HG03432 (cell line): ENCODE data around the gene RGS6.

Source experiments
- ATAC-seq: cut with Tn5 transposase; IDR thresholded peaks from one replicate; pipeline ENCODE4 v1.9.1; 2021; ENCODE audit warnings: mild to moderate bottlenecking, moderate library complexity; ENCODE audit not compliant: unreplicated experiment

The RGS6 gene

DNA sequence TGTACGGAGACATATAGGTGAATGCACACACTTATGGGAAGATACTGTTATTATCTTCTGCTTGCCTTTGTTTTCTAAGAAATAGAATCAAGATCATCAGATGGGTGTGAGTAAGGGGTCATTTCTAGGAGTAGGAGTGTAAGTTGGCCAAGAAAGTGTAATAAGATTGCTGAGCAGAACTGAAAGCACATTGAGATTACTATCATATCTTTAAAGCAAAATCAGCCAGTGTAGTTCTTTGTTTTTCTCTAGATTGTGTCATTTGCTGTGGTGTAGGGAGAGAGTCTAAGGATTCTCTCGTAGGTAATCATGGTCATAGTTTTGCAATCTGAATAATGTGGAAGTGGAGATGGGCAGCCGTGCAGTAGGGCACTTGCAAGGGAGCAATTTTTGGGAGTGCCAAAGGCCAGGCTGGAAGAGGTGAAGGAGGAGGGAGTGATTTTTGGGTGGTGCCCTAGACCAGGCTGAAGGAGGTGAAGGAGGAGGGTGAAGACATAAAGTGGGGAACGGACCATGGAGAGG is 131.6 kb downstream of the RGS6 start:
- no peak for ATAC-seq

DNA sequence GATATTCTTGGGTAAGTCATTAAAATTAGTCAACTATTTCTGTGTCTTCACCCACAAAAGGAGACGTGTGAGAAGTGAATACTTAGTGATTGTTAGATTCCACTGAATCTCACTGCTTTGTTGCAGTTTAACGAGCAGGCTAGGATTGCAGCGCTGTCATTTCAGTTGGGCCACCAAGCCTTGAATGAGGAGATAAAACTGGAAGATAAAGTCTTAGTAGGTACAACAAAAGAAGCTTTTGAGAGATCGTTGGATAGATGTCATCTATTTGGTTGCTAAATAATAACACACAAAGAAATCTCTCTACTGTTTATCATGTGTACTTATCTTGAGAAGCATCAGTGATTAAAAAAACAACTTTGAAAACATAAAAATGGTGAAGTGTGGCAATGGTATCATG is 132.3 kb downstream of the RGS6 start:
- ATAC-seq, result no peak

DNA sequence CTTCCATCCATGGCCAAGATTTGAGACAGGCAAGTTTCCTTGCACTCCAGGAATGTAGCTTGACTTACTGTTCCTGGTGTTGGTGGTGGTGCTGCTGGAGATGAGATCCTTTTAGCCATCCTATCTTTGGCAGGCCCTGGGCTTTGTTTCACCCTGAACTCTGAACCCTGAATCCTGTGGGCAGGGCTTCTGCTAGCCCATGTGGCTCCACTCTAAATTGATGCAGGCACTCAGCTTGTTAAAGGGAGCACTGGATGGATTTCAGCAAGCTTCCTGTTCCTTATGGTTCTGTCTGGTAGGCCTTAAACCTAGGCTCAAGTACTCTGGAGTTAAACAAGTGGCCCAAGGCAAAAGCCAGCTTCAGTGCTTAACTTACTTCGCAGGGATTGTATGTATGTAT is 138.2 kb downstream of the RGS6 start:
- ATAC-seq, result no peak

DNA sequence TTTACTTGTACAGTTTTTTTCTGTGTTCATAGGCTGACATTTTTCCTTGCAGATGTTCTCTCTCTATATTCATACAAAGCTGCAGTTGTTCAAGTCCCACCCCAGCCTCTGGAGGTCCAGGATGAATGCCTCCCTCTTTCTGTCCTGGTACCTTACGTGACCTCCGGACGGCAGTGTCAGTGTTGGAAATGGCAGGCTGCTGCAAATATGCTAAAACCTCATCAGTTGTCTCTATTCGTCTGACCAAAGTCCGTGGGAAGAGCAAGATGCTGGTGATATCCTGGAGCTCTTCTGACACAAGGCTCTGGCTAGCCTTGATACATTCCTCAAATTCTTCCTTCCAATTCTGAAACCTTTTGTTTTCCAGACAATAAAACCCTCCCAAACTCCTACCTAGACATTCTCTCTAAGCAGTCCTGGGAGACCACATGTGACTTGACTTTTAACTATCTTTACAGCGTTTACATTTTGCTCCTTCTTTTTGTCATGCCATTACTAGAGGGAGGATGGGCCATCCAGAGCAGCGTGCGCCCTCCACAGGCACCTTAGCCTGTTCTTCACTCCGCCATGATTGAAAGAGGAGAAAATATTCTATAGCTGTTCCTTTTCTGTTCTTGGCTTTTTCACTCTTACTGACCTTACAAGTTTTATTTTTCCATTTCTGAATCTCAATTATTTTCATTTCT is 143.6 kb downstream of the RGS6 start:
- ATAC-seq, result no peak

DNA sequence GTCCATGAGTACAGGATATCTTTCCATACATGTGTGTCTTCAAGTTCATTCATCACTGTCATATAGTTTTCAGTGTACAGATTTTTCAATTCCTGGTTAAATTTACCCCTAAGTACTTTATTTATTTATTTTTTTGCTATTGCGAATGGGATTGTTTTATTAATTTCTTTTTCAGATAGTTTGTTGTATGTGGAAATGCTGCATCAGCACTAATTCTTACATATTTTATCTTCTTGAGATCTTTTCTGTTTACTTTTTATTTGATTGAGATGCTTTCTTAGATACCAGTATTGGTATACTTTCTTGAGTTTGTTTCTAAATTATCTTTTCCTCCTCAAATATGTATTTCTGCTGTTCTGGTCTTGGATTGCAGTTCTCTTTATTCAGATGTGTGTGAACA is 148.9 kb downstream of the RGS6 start:
- ATAC-seq, result no peak

DNA sequence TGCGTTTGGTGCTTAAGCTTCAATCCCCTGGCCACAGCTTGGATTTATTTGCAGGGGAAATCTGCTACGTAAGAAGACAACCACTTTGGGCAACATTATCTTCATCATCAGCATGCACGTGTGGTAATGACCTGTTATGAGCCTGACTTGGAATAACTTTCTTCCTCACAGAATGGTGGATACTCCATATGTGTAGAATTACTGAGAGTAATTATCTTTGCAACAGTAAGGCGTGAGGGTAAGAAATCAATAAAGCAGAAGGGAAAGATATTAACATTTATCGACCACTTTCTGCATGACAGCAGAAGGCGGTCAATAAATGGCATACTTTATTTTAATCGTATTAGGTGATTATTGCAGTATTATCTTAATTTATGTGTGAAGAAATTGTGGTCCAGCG is 152.7 kb downstream of the RGS6 start:
- ATAC-seq, result no peak

DNA sequence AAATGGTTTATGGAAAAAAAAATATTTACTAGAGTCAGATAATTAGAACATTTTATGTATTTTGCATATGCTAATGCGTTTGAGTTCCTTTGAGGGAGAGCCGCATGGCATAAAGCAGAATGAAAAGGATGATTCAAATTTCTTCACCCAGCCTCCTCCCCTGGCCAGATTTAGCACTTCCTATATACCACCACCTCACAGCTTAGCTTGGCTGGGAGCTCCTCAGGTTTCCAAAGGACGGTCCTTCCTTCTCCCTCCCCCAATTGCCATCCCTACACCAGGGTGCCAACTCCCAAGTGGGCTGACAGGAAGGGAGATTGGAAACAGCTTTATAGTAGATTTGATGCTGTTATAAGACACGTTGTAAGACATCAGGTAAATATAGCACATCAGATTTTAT is 157.4 kb downstream of the RGS6 start:
- no peak for ATAC-seq

DNA sequence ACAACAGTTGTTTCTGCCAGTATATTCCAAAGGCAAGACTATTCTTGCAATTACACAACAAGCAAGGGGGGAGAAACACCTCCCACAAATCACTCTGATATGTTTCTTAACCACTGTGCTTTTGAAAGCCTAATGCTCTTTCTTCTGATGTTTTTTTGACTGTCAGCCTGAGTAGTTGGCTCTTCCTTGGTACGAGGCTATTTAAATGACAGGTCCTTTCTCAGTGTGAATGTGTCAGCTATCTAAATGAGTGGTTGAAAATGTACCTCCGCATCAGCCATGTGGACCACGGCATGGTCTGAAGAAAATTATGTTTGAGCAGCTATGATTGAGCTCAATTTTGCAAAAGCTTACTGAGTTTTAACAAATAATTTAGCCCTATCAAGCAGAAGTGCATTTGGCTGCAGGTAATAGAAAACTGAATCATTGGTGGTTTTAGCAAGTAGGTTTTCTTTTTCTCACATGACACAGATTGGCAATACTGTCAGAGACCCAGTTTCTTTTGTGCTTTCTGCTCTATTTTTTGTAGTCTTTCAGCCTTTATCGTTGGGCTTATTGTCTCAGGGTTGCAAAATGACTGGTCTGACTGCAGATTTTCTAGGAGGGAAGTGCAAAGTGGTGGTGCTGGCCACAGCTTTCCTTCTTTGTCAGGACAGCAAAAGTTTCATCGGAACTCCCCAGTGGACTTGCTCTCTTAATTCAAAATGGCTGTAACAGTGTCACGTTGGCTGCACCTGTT is 162.8 kb downstream of the RGS6 start:
- no peak for ATAC-seq

DNA sequence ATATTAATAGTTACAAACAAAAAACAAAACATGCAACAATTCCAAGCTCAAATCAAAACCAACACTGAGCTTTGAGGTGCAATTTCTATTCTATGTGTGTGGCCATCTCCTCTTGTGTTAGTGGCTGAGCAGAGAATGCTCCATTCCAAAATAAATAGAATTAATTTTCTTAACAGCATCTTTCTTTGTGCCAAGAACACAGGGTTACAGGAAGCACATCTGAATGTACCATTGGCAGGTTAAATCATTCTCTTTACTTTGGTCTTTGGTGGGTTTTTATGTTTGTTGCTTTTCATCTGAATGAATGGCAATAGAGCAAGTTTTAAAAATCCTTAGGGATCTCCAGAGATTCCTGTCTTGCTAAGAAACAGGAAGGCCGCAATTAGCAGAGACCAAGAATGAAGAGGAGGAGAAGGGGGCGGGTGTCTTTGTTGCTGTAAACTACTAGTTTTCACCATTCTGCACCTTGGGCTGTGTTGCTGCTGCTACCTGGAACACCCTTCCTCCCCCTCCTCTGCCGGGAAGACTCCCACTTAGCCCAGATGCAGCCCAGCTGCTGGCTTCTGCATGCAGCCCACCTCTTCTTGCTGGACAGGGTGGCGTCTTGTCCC is 165.0 kb downstream of the RGS6 start:
- no peak for ATAC-seq

DNA sequence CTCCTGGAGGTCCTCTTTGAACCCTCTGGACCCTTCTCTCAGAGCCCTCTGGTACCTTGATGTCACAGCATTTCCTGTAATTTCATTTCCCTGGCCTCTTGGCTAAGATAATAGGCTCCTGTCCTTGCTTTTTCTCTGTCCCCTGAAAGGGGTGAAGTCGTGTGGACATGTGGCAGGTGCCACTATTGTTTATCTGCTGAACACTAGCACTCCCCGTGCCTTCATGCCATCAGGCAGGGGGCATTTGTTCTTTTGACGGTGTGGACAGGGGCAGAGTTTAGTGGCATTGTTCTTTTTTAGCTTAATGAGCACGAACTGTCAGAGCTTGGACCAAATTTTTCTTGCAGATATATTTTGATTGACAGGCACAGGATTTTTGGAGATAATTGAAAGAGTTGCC is 166.0 kb downstream of the RGS6 start:
- no peak for ATAC-seq

DNA sequence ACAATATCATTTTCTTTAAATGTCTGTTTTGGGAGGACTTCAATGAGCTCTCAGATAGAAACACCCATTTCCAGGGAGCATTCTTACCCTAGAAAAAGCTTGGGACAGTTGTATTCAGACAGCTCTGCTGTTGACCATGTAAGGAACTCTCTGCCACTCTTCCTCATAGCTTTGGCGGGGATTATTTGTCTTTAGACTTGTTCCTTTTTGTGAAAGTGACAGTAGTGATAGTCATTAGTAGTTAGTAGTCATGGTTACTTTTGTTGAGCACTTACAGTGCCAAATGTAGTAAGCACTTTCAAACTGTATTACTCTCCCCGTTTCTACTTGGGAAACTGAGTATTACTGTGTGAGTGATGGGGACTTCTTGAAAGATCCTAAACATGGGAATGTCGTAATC is 167.3 kb downstream of the RGS6 start:
- ATAC-seq, result no peak

DNA sequence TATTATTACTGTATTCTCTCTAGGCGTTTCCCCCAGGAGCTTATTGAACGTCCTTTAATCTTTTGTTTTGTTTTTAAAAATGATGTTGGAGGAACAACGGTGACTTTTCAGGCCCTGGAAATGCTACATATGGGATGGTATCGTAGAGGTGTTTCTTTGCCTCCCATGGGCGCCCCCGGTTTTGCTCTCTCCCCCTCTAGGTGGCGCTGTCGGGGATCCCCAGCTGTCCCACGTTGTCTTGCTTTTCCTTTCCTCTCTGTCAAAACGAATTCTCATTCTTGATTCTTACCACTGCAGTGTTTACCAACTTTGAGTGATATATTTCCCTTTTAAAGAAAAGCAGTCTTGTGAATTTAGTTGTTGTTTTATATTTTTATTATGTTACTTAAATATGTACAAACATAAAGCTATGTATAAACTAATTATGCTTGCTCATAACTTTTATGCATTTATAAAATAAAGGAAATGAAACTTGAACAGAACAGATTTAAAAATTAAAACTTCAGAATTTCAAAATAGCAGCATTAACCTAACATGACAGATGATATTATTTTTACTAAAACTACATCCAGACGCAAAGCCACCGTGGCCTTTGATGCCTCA is 171.9 kb downstream of the RGS6 start:
- no peak for ATAC-seq

DNA sequence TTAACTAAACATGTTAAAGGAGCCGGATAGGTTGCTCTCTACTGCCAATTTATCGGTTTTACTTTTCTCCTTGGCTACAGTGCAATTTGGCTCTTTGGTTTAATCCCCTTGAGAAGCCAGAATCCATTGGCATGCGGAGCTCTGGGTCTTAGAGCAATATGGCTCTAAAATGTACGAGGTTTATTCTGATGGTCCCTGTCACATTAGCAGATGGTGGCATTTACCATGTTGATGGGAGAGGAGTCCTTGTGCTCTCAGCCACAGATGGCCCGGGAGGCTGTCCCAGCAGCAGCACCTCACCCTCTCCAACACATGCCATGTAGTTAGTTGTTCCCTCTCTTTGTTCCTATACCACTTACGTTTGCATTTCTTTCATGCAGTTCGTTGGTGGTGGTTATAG is 179.7 kb downstream of the RGS6 start:
- no peak for ATAC-seq

DNA sequence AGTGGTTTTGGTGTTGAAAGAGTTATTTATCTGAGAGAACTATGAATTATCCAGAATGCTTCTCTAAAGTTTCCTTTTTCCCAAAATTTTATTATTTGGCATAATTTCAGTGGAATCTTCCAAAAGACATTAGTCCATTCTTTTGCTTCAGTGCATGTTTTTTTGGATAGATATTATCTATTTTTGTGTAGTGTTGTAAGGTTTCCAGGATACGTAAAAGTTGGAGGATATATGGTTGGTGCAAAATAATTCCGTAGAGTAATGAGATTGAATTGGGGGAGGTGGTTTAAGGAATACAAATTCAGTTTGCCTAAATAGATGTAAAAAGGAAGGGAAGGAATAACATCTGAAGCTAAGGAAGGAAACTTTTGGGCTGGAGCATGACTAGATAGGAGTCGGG is 186.6 kb downstream of the RGS6 start:
- no peak for ATAC-seq

DNA sequence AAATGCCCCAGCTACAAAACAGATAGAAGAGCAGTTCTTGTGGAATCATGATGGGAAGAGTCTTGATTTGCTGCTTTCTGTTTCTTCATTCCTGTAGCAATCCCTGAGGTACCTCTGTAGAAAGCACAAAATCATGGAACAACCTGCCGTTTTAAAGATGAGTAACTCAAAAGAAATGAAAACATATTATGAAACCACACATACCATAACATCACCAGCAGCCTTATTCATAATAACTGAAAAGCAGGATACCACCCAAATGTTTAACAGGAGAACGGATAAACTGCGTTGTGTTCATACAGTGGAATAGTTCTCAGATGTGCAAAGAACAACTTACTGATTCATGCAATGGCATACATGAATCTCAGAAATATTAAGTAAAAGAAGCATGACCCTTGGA is 188.1 kb downstream of the RGS6 start:
- ATAC-seq, result no peak

DNA sequence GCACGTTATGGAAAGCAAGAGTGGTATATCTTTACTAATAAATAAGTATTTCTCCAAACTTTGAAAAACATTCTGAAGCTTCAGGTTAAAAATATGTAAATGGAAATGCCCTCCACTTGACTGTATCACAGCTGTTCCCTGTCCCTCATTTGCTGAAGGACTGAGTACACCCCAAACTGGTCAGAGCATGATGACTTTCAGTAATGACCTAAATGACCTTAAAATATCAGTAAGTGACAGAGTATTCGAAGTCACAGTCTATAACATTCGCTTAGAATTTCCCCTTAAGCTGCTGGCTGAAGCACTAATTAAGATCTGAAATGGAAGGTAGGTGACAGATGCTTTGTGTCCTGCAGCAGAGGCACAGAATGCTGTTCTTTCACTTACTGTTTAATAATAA is 191.5 kb downstream of the RGS6 start:
- ATAC-seq, result no peak

DNA sequence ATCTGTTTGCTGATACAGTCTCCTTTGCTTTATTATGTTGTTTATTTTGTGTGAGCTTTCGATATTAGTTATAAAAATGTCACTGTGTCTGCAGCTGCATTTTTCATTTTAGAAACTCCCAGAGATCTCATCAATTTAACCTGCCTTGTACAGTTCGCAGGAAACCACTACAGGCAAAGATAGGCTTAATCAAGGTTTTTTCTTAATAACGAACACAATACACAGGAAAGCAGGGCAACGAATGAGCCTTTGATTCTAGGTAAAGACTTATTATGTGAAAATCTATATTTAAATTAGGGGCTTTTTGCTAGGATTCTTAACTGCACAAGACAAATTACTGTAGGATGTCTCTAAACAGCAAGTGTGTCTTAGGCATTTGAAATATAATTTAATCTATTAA is 191.9 kb downstream of the RGS6 start:
- no peak for ATAC-seq

DNA sequence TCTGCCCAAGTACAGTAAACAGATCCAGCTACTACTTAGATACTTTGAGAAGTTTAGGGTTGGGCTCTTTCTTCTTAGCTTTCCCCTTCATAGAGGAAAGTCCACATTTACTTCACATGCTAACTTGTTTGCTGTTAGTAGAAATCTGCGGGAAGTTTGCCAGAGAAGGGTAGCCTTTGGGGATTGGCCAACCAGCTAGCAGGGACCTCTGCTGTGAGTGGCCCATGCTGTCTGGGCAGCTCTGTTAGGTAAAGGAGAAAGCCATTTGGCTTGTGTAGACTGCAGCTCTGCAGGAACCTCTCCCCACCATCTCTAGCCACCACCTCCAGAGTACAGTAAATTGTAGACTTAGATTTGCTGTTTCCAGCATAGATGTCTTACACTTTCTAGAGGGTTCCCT is 193.9 kb downstream of the RGS6 start:
- no peak for ATAC-seq

DNA sequence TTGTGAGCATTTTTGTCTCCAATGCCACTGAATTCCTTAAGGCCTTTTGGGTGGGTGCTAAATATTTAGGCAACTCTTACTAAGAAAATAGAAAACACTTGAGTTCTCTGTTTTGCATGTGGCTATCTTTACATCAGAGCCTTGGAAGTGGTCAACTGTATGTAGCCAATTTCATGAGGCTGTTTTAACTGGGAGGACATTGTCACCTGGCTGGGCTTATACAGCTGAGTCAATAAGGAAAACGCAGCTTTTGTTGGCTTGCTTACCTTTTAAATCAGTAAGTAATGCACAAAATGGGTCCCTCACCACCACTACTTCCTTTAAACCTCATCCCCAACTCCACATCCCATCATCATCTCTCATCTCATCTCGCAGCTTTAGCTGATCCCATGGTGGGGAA is 194.3 kb downstream of the RGS6 start:
- ATAC-seq, result no peak

DNA sequence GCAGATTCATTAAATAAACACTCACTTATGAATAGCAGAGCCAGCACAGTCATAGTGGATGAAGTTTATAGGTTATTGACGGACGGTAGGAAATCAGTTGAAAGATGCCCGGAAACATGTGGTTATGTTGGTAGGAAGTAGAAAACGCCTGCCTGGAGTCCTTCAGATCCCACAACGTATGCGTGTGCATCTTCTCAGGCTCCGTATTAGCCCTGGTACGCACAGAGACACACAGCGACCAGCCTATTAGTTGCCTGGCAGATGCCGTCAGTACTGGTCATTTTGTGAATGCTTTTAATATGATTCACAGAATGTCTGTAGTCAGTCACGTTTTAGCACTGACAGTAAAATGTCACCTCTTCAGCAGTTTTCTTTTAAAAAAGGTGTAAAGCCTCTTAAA is 196.4 kb downstream of the RGS6 start:
- no peak for ATAC-seq

DNA sequence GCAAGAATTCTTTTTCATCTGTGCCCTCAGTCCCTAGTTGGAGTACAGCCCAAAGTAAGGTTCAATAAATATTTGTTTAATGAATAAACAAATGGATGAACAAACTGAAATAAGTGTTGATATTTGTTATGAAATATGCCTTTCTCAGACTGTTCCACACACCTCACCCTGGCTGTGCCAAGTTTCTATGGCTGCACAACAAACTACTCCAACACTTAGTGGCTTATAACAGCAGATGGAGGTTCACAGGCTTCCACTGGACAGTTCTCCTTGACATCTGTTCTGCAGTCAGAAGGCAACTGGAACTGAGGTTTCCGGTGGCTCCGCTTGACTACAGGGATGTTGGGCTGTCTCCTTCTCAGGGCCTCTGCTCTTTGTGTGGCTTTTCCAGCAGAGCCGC is 197.1 kb downstream of the RGS6 start:
- ATAC-seq, result no peak

DNA sequence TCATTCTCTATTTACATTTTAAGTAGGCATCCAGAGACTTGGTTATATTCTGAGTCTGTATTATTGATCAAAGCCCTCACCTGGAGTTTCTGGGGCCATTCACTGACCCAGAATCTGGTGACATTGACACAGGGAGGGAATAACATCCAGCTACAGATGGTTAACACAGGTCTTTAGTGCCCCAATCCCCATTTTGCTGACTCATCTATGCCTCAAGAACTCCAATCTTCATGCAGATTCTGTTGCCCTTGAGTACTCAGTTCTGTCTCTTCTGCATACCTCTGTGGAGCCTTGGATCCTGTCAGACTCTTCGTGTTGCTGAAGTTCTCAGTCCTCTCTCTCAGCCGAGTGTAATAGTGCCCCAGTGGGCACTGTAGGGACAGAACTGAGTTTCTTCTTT is 208.9 kb downstream of the RGS6 start:
- ATAC-seq, result no peak
